ENCODE results near the gene DIPK1A.

DIPK1A gene

DNA sequence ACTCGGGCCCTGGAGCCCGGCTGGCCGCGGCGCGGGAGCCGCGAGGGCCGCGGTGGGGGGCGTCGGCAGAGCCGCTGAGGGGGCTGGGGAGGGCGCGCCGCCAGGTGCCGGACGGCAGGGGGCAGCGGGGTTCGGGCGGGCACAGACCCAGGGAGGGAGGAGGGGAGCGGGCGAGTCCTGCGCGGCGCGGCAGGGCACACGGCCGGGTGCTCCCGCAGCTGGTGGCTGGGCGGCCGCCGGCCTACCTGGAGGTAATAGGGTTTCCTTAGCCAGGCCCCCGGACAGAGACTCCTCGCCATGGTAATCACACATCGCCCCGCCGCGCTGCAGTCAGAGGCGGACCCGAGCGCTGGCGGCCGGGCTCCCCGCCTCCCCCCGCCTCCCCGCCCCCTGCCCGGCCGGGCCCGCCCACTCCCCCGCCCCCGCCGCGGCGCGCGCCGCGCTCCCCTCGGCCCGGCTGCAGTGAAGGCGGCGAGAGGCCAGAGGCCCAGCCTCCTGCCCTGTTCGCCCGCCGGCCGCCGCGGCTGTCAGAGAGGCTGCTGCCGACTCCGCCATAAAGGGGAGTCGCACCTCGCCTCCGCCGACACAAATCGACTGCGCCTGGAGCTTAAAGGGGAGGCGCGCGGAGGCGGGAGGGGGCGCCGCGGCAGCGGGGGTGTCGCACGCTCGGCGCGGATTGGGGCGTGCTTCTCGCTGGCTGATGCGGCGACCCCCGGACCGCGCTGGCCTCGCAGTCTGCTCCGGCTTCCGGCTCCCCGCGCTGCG is at the start of gene DIPK1A:
Gene DIPK1A, minus strand, starts transcription at position 332 of the 765 bp plus-strand sequence. Its CDS starts 33 bp downstream, at position 299.
- peak; percentile 90 for DNase-seq (ENCODE audit: low spot score)

DNA sequence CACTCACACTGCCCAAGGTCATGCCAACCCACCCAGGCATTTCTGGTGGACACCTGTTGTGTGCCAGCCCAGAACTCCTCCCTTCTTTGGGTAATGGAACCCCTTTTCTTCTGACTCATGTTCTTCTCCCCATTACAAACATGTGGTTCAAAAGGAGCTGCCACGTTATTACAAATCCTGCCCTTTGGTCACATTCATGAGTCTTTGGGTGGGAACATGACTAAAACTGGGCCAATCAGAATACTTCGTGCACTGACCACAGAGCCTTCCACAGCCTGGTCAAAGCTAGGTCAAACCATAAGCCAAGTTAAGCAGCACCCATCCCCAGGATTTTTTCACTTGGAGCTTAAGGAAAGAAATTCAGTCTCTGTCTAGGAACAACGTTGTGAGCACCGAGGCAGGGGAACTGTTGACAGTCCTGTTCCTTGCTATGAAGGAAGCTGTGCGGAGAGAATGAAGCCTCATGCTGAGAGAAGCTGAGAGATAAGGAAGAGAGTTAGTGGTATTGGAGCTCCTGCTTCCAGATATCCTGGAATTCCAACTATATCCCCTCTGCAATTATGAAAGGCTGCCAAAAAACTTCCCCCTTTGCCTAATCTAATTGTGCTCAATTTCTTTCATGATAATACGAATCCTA is 46.8 kb upstream of the DIPK1A start:
- no peak for DNase-seq (ENCODE audit: low spot score)

DNA sequence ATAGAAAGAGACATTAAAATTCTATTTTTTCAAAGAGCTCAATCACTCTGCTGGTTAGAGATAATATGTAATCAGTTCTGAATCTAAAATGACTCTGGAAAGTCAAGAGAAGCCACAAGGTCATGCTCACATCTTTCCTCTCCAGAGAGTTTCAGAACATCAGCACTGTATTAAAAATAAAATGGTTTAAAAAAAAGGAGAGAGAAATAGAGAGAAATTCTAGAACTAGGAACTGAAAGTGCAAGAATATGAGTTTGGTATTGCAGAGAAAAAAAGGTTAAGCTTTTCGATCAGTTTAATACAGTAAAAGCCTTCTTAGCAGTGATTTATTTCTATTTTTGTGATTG is 44.0 kb upstream of the DIPK1A start:
- no peak for DNase-seq (ENCODE audit: low spot score)

DNA sequence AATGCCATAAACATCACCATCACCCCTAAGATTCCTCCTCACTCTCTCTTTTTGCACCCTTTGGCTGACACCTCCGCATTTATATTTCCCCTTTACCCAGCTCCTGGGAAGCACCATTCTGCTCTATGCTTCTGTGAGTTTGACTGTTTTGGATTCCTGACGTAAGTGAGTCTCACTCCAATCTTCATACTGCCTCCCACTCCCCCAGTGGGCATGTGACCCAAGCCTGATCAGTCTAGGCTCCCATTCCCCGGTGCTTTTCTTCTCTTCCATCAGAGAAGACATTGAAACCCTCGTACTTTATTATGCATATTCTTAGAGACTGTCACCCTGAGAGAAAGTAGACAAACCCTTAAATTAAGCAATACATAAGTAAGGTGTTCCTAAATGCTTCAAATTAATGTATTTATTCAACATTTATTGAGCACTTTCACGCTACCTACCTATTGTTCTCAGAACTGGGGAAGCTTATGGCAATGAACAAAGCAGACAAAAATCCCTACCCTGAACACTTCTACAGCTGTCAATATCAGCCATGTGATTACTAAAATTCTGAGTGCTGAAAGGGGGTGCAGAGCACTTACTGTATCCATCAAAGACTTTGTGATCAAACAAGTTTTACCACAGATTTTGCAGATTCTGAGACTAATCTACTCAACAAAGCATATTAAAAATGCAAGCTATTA is 43.4 kb upstream of the DIPK1A start:
- no peak for DNase-seq (ENCODE audit: low spot score)

DNA sequence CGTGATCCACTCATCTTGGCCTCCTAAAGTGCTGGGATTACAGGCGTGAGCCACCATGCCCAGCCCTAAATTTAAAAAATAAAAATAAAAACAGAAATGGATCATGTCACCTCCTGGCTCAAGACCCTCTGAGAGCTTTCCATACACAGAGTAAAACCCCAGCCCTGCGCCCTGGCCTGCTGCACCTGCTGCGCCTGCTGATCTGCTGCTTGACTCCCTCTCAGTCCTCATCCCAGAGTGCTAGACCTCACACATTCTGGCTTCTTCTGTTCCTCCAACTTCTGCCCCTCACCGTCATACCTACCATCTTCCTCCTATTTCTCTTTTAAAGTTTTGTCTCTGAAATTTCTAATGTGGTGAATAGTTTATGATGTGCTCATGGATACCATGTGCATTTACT is 42.7 kb upstream of the DIPK1A start:
- DNase-seq (ENCODE audit: low spot score), result no peak

DNA sequence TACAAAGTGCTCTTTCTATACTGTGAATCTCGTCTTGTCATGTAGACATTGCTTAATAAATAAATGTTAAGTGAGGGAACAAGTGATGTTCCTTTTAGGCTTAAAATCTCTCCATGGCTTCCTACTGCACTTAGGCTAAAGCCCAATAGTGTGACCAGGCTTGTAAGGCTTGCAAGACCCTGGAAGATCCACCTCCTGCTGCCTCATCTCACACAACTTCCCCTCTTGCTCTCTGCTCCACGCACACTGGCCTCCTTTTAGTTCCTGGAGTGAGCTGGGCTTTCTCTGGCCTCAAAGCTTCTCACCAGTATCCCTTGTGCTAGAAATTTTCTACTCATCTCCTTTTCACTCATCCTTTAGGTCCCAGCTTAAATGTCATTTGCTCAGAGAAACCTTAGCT is 41.5 kb upstream of the DIPK1A start:
- DNase-seq (ENCODE audit: low spot score), result no peak

DNA sequence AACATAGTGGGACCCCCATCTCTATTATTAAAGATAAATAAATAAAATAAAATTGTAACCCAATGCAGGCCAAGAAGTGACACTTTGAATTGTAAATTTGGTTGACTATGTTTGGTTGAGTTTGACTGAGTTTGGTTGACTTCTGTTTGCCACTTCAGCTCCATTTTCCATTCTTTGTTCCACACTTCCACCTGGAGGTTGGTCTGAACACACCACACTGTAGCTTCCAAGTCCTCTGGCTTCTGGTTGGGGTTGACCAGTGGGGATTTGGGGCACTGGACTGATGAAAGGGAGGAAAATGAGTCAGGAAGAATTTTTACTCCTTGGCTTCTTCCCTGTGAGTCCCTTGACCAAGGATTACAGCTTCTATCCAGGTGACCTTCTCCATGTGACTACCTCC is 40.6 kb upstream of the DIPK1A start:
- no peak for DNase-seq (ENCODE audit: low spot score)

DNA sequence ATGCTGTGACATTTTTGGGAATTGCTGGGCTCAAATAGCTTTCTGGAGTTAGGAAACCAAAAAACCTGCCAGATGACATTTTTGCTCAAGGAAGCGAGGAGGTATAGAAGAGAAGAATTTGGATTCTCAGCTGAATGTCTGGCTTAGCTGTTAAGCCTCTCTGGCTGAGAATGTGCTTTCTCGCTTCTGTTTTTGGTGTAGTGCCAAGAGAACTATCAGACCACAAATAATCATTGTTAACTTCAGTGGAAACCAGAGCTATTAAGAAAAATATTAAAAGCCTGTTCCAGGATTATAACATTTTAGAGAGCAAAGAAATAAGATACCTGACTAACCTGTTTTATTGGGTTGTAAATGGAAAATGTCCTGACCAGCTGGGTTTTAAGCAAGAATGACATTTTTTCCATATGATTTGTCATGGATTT is 39.5 kb upstream of the DIPK1A start:
- DNase-seq (ENCODE audit: low spot score), result peak; percentile 45

DNA sequence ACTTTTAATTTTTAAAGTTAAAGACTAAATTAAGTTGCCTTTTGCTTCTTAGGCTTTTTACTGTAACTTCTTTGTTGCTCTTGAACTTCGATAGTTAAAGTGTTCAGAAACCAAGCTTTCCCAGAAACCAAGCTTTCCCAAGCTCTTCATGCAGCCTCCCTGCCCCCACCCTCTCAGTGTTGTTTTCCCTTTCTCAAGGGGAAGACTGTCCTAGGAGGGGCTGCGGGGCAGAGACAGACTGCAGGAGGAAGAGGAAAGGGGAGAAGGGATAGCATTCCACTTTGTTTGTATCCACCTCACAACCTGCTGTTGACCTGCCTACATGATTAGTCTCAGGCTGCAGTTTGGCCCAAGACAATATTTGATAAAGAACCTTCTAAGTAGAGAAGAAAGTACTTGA is 39.0 kb upstream of the DIPK1A start:
- no peak for DNase-seq (ENCODE audit: low spot score)

DNA sequence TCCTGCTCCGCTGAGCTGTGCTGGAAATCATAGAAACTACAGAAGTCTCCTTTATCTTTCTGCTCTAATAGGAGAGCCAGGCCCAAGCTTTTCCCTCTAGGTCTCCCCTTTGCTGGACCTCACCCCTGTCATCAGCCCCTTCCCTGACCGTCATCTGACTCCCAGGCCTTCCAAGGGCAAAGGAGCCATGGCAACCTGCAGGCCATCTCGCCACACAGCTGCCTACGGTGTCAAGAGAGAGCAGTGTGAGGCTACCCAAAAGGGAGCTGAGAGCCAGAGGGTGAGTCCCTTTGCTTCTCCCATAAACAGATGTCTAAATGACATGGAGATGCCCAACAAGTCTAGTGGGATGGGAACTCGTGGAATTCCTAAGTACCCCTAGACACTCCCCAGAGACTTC is 37.6 kb upstream of the DIPK1A start:
- DNase-seq (ENCODE audit: low spot score), result no peak

DNA sequence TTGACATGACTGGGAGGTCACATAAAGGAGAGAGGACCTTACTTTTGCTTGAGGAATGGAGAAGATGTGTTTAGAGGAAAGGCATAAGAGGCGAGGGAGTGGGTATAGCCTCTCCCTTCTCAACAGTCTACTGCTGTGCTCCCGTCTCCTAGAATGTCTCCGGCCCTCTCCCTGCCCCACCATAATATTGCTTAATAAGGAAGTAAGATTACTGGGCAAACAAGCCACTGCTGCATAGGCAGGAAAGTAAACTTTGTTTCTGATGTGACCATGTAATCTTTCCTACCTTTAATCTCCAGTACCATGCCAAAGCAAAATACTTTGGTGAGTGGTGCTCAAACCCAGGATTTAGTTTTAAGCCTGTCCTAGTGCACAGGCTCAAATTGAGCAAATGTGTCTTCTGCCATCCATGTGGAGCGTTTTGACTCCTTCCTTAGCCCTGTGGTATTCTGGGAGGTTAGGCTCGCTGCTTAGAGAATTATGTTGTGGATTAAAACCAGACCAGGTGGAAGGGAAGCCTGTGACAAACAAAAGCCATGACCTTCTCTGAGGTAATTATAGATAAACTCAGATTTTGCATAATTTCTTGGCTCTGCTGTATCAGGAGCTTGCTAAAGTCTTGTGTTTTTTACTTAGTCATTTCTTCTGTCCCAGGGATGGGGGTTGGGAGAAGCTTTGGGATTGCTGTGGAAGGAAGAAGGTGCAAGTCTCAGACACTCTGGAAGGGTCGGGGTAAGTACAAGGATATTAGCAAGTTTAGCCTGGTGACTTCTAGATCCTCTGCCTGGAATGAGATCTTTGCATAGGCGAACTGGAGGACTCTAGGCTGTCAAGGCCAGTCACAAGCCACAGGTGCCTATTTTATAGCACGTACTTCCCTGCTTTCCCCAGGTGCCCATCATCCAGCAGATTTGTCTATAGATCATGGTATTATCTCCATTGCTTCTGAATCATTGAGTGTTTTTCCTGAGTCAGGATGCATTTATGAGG is 34.5 kb upstream of the DIPK1A start:
- no peak for DNase-seq (ENCODE audit: low spot score)

DNA sequence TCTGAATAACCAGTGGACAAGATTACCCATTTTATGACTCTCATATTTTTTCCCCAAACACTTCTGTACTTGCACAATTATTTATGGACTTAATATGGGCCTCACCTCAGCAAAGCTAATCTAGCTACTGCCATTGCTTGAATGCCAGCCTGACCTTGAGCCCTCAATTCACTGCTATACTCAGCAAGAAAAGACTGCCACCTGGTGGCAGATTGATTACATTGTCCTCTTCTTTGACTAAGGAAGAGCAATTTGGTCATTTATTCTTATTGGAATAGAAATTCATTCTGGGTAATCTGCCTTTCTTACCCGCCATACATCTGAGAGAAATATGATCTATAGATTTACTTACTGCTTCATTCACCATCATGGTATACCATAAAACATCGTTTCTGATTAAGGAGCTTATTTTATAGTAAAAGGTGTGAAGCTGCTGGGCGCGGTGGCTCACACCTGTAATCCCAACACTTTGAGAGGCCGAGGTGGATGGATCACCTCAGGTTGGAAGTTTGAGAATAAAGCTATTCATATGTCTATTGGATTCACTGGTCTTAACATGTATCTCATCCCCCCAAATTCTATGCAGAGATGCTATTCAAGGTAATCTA is 32.9 kb upstream of the DIPK1A start:
- peak; percentile 61 for DNase-seq (ENCODE audit: low spot score)

DNA sequence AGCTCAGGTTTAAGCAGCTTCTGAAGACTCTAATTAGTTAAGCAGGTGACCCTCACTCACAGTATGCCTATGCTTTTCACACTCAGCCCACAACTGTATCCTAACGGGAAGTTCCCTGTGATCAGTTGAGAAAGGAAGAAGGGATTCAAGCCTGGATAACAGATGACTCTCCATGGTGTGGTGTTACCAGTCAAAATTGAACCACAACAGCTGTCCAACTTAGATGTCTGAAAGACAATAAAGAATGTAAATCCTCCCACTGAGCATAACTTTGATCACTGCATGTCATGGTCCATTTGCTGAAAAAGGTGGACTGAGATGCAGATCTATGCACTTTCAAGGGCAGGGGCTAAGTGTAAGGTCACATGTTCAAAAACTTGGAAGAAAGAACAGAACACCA is 32.3 kb upstream of the DIPK1A start:
- DNase-seq (ENCODE audit: low spot score), result no peak

DNA sequence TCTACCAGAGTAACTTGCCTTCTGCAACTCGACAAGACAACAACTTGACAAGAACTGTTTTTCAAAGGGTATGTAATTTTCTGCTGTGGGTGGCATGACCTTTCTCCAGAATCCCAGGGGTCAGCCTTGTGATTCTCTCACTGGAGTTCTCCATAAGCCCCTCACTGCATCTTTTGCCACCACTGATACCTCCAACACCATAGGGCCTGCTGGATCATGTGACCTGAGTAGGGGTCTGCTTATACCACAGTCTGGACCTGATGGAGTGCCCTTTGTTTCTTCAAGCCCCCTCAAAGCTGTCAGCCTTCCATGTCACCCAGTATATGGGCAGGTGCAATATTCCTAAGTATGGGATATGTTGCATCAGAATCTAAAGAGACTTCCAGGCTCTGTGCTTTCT is 31.6 kb upstream of the DIPK1A start:
- no peak for DNase-seq (ENCODE audit: low spot score)

DNA sequence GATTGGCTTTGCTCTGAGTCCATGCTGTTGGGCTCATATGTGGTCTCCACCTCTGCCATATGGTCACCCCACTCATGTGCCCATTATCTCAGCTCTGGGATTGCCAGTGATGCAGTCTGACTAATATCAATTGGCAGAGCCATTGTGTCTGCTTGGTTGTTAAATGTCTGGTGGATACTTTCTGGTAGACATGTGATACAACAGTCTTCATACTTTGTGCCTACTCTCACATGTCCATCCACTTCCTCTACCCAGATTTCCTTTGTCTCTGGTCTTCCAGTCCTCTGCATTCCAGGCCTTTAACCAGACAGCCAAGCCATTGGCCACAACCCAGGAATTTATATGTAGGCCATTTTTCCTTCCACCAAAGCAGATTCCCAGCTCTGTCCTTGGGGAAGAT is 30.8 kb upstream of the DIPK1A start:
- no peak for DNase-seq (ENCODE audit: low spot score)

DNA sequence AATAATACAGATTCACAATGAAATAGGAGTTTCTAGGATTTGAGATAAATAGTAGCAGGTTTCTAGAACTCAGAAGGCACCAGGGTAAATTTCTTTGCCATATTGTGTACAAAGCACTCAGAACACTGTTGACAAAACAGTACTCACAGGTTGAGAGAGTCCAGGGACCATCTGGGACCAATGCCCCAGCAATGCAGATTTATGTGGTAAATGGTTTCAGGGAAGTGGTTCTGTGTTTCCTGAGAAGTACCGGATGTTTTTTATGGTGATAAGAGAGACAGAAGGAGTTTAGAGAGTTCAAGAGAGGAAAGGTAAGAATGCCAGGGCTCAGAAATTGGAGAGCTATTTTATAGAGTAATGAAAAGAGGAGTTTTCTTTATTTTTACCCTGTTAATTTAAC is 29.6 kb upstream of the DIPK1A start:
- DNase-seq (ENCODE audit: low spot score), result no peak

DNA sequence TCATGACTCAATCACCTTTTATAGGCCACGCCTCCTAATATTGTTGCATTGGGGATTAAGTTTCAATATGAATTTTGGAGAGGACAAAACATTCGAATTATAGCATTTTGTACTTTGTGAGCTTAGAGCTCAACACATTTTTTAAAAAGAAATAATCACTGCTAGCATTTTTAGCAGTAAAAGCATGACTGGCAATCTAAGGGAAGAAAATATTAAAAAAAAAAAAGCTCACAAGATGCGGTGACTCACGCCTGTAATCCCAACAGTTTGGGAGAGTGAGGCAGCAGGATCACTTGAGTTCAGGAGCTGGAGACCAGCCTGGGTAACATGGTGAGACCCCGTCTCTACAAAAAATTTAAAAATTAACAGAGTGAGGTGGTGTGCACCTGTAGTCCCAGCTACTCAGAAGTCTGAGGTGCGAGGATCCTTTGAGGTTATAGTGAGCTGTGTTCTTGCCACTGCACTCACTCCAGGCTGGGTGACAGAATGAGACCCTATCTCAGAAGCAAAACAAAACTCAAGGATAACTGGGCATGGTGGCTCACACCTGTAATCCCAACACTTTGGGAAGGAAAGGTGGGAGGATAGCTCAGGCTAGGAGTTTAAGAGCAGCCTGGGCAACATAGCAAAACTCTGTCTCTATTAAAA is 28.8 kb upstream of the DIPK1A start:
- no peak for DNase-seq (ENCODE audit: low spot score)

DNA sequence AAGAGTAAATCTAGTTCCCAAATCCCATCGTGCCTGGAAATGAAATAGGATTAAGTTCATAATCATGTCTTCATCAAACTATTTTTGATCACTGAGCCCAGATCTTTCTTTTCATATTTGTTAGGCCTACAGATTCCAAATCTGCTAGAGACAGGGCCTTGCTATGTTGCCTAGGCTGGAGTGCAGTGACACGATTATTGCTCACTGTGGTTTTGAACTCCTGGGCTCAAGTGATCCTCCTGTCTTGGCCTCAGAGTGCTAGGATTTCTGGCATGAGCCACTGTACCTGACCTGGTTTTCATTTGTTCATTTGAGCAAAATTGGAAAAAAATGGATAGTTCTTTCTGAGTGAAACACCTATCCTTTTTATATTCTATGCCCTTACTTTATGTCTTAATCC is 28.0 kb upstream of the DIPK1A start:
- no peak for DNase-seq (ENCODE audit: low spot score)

DNA sequence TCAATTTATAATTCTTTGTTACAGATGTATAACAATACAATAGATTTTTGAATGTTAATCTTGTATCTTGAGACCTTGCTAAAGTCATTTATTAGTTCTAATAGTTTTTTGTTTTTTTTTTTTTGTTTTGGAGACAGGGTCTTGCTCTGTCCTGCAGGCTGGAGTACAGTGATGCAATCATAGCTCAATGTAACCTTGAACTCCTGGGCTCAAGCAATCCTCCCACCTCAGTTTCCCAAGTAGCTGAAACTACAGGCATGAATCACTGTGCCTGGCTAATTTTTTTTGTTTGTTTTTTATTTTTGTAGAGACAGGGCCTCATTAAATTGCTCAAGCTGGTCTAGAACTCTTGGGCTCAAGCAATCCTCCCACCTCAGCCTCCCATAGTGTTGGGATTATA is 26.2 kb upstream of the DIPK1A start:
- DNase-seq (ENCODE audit: low spot score), result no peak

DNA sequence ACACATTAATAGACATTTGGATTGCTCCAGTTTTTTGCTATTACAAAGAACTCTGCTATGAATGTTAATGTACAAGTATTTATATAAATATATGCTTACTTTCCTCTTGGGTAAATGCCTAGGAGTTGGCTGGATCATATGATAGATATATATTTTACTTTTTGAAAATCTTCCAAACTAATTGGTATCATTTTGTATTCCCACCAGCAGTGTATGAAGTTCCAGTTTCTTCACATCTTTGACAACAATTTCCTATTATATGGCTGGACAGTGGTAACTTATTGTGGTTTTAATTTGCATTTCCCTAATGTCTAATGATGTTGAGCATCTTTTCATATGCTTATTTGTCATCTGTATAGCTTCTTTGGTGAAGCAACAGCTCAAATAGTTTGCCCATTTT is 23.8 kb upstream of the DIPK1A start:
- no peak for DNase-seq (ENCODE audit: low spot score)
